Body of pancreas (tissue), 4 donors: Measurements from ENCODE around the gene NGF. TPM values are rescaled to one million over a fixed set of nuclear protein-coding genes. Genes with fewer than 3 reads are reported as not detected.

ENCODE experiments used
- ATAC-seq: fragments of 150-250 bp; one replicate; pipeline ENCODE4 v1.9.1; 2016
- DNase-seq, 4 donors: peaks; one replicate each; pipeline ENCODE4 v3.0.0-alpha.2; 2019
- H3K27ac ChIP-seq, 4 donors: fragments of 200-600 bp; sonication (generic); 1 replicate in 3 of 4; 2 replicates in 1 of 4; pipeline versions ENCODE4 v1.5.1 to v1.6.1; 2016 to 2019; ENCODE audit warnings: mild to moderate bottlenecking in 1 of 4, mixed read lengths in 1 of 4, moderate library complexity in 1 of 4
- H3K27me3 ChIP-seq, 2 donors: fragments of 200-600 bp; sonication (generic); one replicate each; pipeline ENCODE4 v1.6.0; 2016; ENCODE audit warnings: mild to moderate bottlenecking in 1 of 2
- H3K36me3 ChIP-seq, 2 donors: fragments of 200-600 bp; sonication (generic); replicated peaks in 1 of 2; 2 replicates each; pipeline ENCODE4 v1.5.1; 2016; ENCODE audit warnings: low read depth in 2 of 2; ENCODE audit not compliant: insufficient read depth in 1 of 2
- H3K4me1 ChIP-seq: fragments of 200-600 bp; sonication (generic); one replicate; pipeline ENCODE4 v1.6.0; 2016
- H3K4me3 ChIP-seq, 2 donors: fragments of 200-600 bp; sonication (generic); 1 replicate in 1 of 2; 2 replicates in 1 of 2; pipeline ENCODE4 v1.5.1; 2016 to 2019
- H3K9me3 ChIP-seq, 3 donors: fragments of 200-600 bp; sonication (generic); 1 replicate in 2 of 3; 2 replicates in 1 of 3; pipeline ENCODE4 v1.5.1; 2016
- CTCF ChIP-seq, 7 experiments: fragments of 450-650 bp in 4 of 7; fragments of 200-600 bp in 3 of 7; sonication (generic) in 3 of 7; IDR thresholded peaks; one replicate each; pipeline ENCODE4 v1.5.1; 2016 to 2019; ENCODE audit warnings: antibody characterized with exemption in 7 of 7
- POLR2A ChIP-seq, 3 donors: fragments of 450-650 bp; IDR thresholded peaks; one replicate each; pipeline ENCODE4 v1.6.1; 2016; ENCODE audit warnings: antibody characterized with exemption in 3 of 3, mild to moderate bottlenecking in 2 of 3
- whole genome bisulfite sequencing, 2 donors: methylation state at CpG; one replicate each; pipeline ENCODE4 v1.1.5; 2017; 5-methylcytosine and 5-hydroxymethylcytosine counted together
- intact Hi-C: fragments of 100-400 bp; cut with DNase I; formaldehyde crosslinking; loops from one replicate; pipeline ENCODE4 v1.15.1; 2023
- total RNA-seq, 2 donors: library from RNA; depleted of rRNA; stranded (reverse); fragments of >200 nt; gene quantifications; one replicate each; pipeline ENCODE4 v1.1.0, GENCODE V29; 2016

NGF gene
- total RNA-seq, 2 donors from 2014 or later = 3.6 TPM; not detected in 1

- Histone ChIP-seq H3K4me1 (peaks cover 14% of the 10 kb centered on the region), H3K36me3 (no peaks in the 10 kb centered on the region), H3K27ac (no peak overlapping the region), H3K27me3 (no peaks in the 10 kb centered on the region), H3K9me3 (no peaks in the 10 kb centered on the region), H3K4me3 (no peak overlapping the region)
- WGBS, 2 donors = 50 to 54% methylated on average over 5 of the region's 5 CpGs
- intact Hi-C loops = no loop called here
- peak; percentile 44 to 74 (median 62) for DNase-seq
- ATAC-seq = peak; percentile 91
- TF ChIP-seq POLR2A (IDR thresholded peaks at IDR 0.05) (no peak), CTCF (IDR thresholded peaks at IDR 0.05) (no peak)
Observed at GRCh38 chr1:115238336-115239147, 99.5 kb downstream of the NGF start.

DNA sequence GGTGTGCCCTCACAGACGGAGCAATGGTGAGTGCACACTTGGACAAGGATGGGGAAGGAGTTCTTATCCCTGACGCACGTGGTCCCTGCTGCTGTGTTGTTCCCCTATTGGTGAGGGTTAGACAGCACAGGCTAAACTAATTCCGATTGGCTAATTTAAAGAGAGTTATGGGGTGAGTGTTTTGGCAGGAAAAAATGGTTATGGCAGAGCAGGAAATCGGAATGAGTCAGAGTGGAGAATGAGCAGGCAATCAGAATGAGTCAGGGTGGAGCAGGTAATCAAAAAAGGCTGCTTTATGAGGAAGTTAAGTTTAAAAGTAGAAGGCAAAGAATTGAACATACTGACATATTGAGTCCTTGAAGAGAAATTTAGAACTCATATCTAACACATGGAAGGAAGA is 100.5 kb downstream of the NGF start:
- WGBS, 2 donors = 89 to 91% methylated on average over 5 of the region's 5 CpGs
- H3K27ac ChIP-seq = no peak overlapping the region
- H3K4me3 ChIP-seq = no peak overlapping the region
- peaks cover 14% of the 10 kb centered on the region for H3K4me1 ChIP-seq
- no peaks in the 10 kb centered on the region for H3K36me3 ChIP-seq
- H3K9me3 ChIP-seq = no peaks in the 10 kb centered on the region
- intact Hi-C loops = no loop called here
- DNase-seq = no peak
- H3K27me3 ChIP-seq = no peaks in the 10 kb centered on the region
- ATAC-seq = no peak
- no peak for TF ChIP-seq POLR2A (IDR thresholded peaks at IDR 0.05)
- no peak for TF ChIP-seq CTCF (IDR thresholded peaks at IDR 0.05)

DNA sequence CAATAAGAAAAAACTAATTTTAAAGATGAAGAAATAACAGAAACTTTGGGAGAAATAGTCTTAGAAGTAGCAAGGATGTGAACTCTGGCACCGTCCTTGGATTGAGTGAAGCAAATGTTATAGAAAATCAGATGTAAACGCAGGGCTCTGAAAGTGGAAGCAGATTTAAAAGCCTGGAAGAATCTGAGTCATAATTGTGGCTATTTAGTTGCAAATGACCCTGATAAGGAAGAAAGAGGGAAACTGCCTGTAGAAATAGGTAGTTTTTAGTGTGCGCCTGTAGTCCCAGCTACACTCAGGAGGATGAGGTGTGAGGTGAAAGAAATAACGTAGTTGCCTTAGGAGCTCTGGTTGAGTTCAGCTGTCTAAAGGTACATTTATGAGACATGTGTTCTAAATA is 101.0 kb downstream of the NGF start:
- no peaks in the 10 kb centered on the region for H3K27me3 ChIP-seq
- no peaks in the 10 kb centered on the region for H3K9me3 ChIP-seq
- H3K4me1 ChIP-seq = peaks cover 14% of the 10 kb centered on the region
- no peak for DNase-seq
- intact Hi-C loops = no loop called here
- H3K36me3 ChIP-seq = no peaks in the 10 kb centered on the region
- H3K4me3 ChIP-seq = no peak overlapping the region
- ATAC-seq = no peak
- TF ChIP-seq POLR2A (IDR thresholded peaks at IDR 0.05) (no peak), CTCF (IDR thresholded peaks at IDR 0.05) (no peak)
- H3K27ac ChIP-seq = no peak overlapping the region
- 88 to 91% methylated on average over 4 of the region's 4 CpGs for WGBS, 2 donors

Other genes with a start within 250 kb of the NGF start
- gene TSPAN2, start 248.7 kb downstream of the NGF start, total RNA-seq = 1 to 10 TPM; 2.6 to 4.0 TPM